Astrocyte of the cerebellum (primary cell): ENCODE measurements around the gene ZXDC.

Experiments used
- DNase-seq: peaks from one replicate; pipeline ENCODE4 v3.0.0-alpha.2; 2011; ENCODE audit warnings: low read depth
- H3K4me3 ChIP-seq: 2 replicates; pipeline ENCODE4 v1.5.1; 2011; ENCODE audit warnings: mild to moderate bottlenecking, low read depth, low read length, moderate library complexity
- in situ Hi-C: cut with HindIII; loops from 2 replicates; pipeline ENCODE4 v1.10.0; 2017; ENCODE audit warnings: low sequenced_read_pairs
- TF ChIP-seq, protein P1 (sequence below): IDR thresholded peaks from 2 replicates; pipeline ENCODE4 v1.5.1; 2012; ENCODE audit warnings: low read length, low read depth, moderate library complexity, mild to moderate bottlenecking; ENCODE audit errors: missing control alignments

The ZXDC gene

DNA sequence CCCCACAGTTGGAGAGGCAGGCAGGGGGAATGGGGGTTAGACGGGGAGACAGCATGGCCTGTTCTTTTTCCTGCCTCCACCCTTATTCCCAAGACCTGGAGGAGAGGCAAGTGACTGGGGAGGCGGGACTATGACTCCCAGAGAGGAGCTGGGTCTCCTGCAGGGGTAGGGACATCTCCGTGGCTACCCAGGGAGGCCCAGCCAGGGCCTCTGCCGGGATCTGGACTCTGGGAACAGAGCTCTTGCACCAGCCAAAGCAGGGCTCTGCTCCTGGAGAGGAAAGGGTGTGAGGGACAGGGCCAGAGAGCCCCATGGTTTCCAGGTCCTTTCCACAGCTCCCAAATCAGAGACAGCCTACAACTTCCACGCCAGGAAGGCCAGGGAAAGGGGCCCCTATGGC lies 58.2 kb downstream of the ZXDC start:
- no peak overlapping the region for H3K4me3 ChIP-seq
- in situ Hi-C loops: no loop called here
- TF ChIP-seq, protein P1, sequence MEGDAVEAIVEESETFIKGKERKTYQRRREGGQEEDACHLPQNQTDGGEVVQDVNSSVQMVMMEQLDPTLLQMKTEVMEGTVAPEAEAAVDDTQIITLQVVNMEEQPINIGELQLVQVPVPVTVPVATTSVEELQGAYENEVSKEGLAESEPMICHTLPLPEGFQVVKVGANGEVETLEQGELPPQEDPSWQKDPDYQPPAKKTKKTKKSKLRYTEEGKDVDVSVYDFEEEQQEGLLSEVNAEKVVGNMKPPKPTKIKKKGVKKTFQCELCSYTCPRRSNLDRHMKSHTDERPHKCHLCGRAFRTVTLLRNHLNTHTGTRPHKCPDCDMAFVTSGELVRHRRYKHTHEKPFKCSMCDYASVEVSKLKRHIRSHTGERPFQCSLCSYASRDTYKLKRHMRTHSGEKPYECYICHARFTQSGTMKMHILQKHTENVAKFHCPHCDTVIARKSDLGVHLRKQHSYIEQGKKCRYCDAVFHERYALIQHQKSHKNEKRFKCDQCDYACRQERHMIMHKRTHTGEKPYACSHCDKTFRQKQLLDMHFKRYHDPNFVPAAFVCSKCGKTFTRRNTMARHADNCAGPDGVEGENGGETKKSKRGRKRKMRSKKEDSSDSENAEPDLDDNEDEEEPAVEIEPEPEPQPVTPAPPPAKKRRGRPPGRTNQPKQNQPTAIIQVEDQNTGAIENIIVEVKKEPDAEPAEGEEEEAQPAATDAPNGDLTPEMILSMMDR: no peak
- no peak for DNase-seq

- no peak overlapping the region for H3K4me3 ChIP-seq
- no peak for DNase-seq
- in situ Hi-C loops: no loop called here
- TF ChIP-seq, protein P1: no peak
Observed at GRCh38 chr3:126416943-126417342, 58.7 kb downstream of the ZXDC start.

DNA sequence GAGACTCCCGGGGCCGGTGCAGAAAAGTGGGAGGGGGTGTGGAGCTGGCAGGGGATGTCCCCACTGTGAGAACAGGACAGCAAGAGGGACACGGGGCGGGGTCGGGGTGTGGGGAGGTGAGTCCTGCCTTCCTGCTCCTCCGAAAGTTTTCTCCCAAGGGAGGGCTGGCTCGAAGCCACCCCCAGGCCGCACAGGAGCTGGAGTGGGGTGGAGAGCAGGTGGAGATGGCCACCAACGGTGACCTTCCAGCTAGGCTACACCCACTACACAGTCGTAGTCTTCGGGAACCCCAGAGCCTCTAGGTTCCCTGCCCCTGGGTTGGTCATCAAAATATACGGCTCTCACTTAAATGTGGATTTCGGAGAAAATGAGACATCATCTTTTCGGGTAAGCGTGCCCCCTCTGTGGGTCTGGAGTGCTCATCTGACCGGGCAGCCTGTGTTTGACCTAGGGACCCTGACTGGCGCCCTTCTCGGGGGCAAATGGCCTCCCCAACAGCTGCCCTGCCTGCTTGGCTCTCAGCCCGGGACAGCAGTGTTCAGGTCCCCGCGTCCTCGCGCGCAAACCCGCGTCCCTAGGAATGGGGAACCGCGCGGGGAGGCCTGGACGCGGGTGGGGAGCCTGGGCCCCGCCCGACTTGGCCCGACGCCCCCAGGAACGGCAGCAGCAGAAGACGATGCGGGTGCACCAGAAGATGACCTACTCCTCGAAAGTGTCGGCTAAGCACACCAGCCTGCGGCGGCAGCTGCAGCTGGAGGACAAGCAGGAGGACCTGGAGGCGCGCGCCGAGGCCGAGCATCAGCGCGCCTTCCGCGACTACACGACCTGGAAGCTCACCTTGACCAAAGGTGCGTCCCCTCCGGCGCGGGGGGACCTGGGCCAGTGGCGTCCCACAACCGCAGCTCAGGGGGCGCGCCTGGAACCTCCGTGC lies 59.8 kb downstream of the ZXDC start:
- DNase-seq: no peak
- in situ Hi-C loops: no loop called here
- TF ChIP-seq, protein P1: no peak
- no peak overlapping the region for H3K4me3 ChIP-seq

- TF ChIP-seq, protein P1: no peak
- DNase-seq: no peak
- in situ Hi-C loops: no loop called here
- no peak overlapping the region for H3K4me3 ChIP-seq
Observed at GRCh38 chr3:126414961-126415660, 60.6 kb downstream of the ZXDC start.

GRCh38 chr3:126414406-126414805 lies 61.3 kb downstream of the ZXDC start:
- TF ChIP-seq, protein P1: no peak
- no peak for DNase-seq
- no peak overlapping the region for H3K4me3 ChIP-seq
- in situ Hi-C loops: no loop called here

DNA sequence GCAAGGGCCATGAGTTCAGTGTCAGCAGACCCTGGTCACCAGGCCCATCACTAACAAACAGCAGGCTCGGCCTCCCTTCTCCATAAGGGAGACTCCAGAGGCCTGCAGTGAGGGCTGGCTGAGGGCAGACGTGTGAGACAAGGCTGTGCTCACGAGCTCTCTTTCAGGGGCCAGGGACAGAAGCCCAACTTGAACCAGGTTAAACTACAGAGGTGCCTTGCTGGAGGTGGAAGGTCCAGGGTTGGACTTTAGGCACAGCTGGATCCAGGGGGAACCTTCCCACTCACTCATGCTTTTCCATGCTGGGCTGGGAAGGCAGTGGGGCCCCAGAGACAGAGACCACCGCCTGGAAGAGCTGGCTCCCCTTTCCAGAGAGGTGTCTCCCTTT lies 62.0 kb downstream of the ZXDC start:
- TF ChIP-seq, protein P1: no peak
- in situ Hi-C loops: no loop called here
- no peak overlapping the region for H3K4me3 ChIP-seq
- DNase-seq: no peak
